HCT116 (cell line): ENCODE data around the gene ACSS1. TPM values are rescaled to one million over a fixed set of nuclear protein-coding genes. Genes with fewer than 3 reads are reported as not detected.

ENCODE experiments used
- ATAC-seq: fragments of 200-7000 bp; cut with Tn5 transposase; 2 replicates; pipeline ENCODE4 v1.9.1; 2020; ENCODE audit warnings: mild to moderate bottlenecking, moderate library complexity
- BruUV-seq: library from RNA; stranded (reverse); fragments of 400-500 nt; replicated peaks from 2 replicates; lab custom pipeline; 2021; lab: Mats Ljungman, UMichigan
- CTCF ChIA-PET: fragments of 300-600 bp; sonication (Branson Sonifier 250); formaldehyde crosslinking; loops from one replicate; lab custom pipeline; 2021; ENCODE audit warnings: antibody characterized with exemption; lab: Charles Lee
- POLR2A ChIA-PET: fragments of 300-600, 350-600 bp; sonication (Branson Sonifier 250); formaldehyde crosslinking; loops from one replicate; lab custom pipeline; 2021; ENCODE audit warnings: antibody characterized with exemption; lab: Charles Lee
- RAD21 ChIA-PET, 2 experiments: fragments of 300-600 bp; sonication (Branson Sonifier 250); formaldehyde crosslinking; loops; one replicate each; lab custom pipeline; 2023; ENCODE audit warnings: low total read pairs in 2 of 2; ENCODE audit not compliant: uncharacterized antibody in 2 of 2, unreplicated experiment in 2 of 2, low non-redundant PET in 1 of 2; lab: Charles Lee
- DNase-seq: peaks from one replicate; pipeline ENCODE4 v3.0.0-alpha.2; 2010; ENCODE audit warnings: low read depth, low spot score
- H2AFZ ChIP-seq: fragments of 200-600 bp; shearing (Covaris generic), sonication (generic); 2 replicates; pipeline ENCODE4 v1.6.1; 2017; ENCODE audit warnings: low read depth, mixed run types, mixed read lengths, antibody characterized with exemption, low read length; ENCODE audit not compliant: poor library complexity, severe bottlenecking
- H3K27ac ChIP-seq: 2 replicates; pipeline ENCODE4 v1.5.1; 2012; ENCODE audit warnings: low read depth, low read length
- H3K27me3 ChIP-seq: fragments of 200-600 bp; sonication (generic); 2 replicates; pipeline ENCODE4 v1.6.1; 2016; ENCODE audit warnings: mixed run types, low read length, mixed read lengths; ENCODE audit not compliant: insufficient read depth
- H3K36me3 ChIP-seq, 2 experiments: fragments of 200-500 bp in 1 of 2; fragments of 200-600 bp in 1 of 2; sonication (Bioruptor generic) in 1 of 2; sonication (generic) in 1 of 2; 2 replicates each; pipeline versions ENCODE4 v1.5.1 to v1.6.1; 2014 to 2016; ENCODE audit warnings: low read length in 2 of 2, inconsistent platforms in 1 of 2, mixed read lengths in 1 of 2, mixed run types in 1 of 2; ENCODE audit not compliant: insufficient read depth in 2 of 2, control insufficient read depth in 1 of 2
- H3K4me1 ChIP-seq, 2 experiments: fragments of 200-600 bp in 1 of 2; sonication (generic) in 1 of 2; 2 replicates each; pipeline versions ENCODE4 v1.5.1 to v1.6.1; 2012 to 2017; ENCODE audit warnings: low read length in 2 of 2, inconsistent platforms in 1 of 2, mild to moderate bottlenecking in 1 of 2, mixed read lengths in 1 of 2, mixed run types in 1 of 2, moderate library complexity in 1 of 2; ENCODE audit not compliant: insufficient read depth in 2 of 2, control insufficient read depth in 1 of 2
- H3K4me2 ChIP-seq: fragments of 200-600 bp; sonication (generic); 2 replicates; pipeline ENCODE4 v1.6.1; 2017; ENCODE audit warnings: mixed run types, low read length, mixed read lengths
- H3K4me3 ChIP-seq, 2 experiments: fragments of 200-600 bp in 1 of 2; sonication (generic) in 1 of 2; replicated peaks in 1 of 2; 2 replicates each; pipeline ENCODE4 v1.5.1; 2011 to 2016; ENCODE audit warnings: low read length in 2 of 2, control low read depth in 1 of 2, low read depth in 1 of 2, mild to moderate bottlenecking in 1 of 2, mixed read lengths in 1 of 2, mixed run types in 1 of 2
- H3K79me2 ChIP-seq: fragments of 200-600 bp; sonication (generic); 2 replicates; pipeline ENCODE4 v1.6.1; 2017; ENCODE audit warnings: mild to moderate bottlenecking, mixed run types, low read length, moderate library complexity, mixed read lengths; ENCODE audit not compliant: insufficient read depth
- H3K9ac ChIP-seq: fragments of 200-600 bp; sonication (generic); 2 replicates; pipeline ENCODE4 v1.6.1; 2016; ENCODE audit warnings: low read length, mixed read lengths
- H3K9me2 ChIP-seq: fragments of 200-600 bp; sonication (generic), shearing (Covaris generic); 2 replicates; pipeline ENCODE4 v1.6.1; 2017; ENCODE audit warnings: mixed run types, mild to moderate bottlenecking, moderate library complexity; ENCODE audit not compliant: insufficient read depth
- H3K9me3 ChIP-seq, 2 experiments: fragments of 200-500 bp in 1 of 2; fragments of 200-600 bp in 1 of 2; sonication (Bioruptor generic) in 1 of 2; sonication (generic) in 1 of 2; 2 replicates each; pipeline ENCODE4 v1.6.1; 2014 to 2017; ENCODE audit warnings: low read length in 2 of 2, mixed read lengths in 2 of 2, inconsistent platforms in 1 of 2, low read depth in 1 of 2, mild to moderate bottlenecking in 1 of 2, mixed run types in 1 of 2, moderate library complexity in 1 of 2; ENCODE audit not compliant: control insufficient read depth in 1 of 2, insufficient read depth in 1 of 2
- H4K20me1 ChIP-seq: fragments of 200-600 bp; sonication (generic), shearing (Covaris generic); 2 replicates; pipeline ENCODE4 v1.6.1; 2017; ENCODE audit warnings: mixed run types, mild to moderate bottlenecking, moderate library complexity; ENCODE audit not compliant: insufficient read depth
- CBX3 ChIP-seq: IDR thresholded peaks from 2 replicates; pipeline ENCODE4 v1.6.1; 2012; ENCODE audit warnings: low read depth
- ELF1 ChIP-seq: IDR thresholded peaks from 2 replicates; pipeline ENCODE4 v1.6.1; 2012; ENCODE audit warnings: low read depth, borderline replicate concordance
- EZH2 ChIP-seq: fragments of 200-600 bp; sonication (generic); IDR thresholded peaks from 2 replicates; pipeline ENCODE4 v1.6.1; 2017; ENCODE audit warnings: antibody characterized with exemption, mixed run types
- FOSL1 ChIP-seq: IDR thresholded peaks from 2 replicates; pipeline ENCODE4 v1.6.1; 2012; ENCODE audit warnings: low read depth
- RAD21 ChIP-seq: IDR thresholded peaks from 2 replicates; pipeline ENCODE4 v1.6.1; 2012; ENCODE audit warnings: low read depth, mild to moderate bottlenecking
- REST ChIP-seq: IDR thresholded peaks from 2 replicates; pipeline ENCODE4 v1.6.1; 2012; ENCODE audit warnings: low read depth
- SP1 ChIP-seq: IDR thresholded peaks from 2 replicates; pipeline ENCODE4 v1.6.1; 2012; ENCODE audit warnings: low read depth
- SRF ChIP-seq: IDR thresholded peaks from 2 replicates; pipeline ENCODE4 v1.6.1; 2012; ENCODE audit warnings: low read depth
- TCF7L2 ChIP-seq: IDR thresholded peaks from 2 replicates; pipeline ENCODE4 v1.7.0; 2011; ENCODE audit warnings: borderline replicate concordance, inconsistent platforms; ENCODE audit not compliant: insufficient read depth, insufficient read length; ENCODE audit errors: extremely low read depth
- ZBTB33 ChIP-seq: IDR thresholded peaks from 2 replicates; pipeline ENCODE4 v1.6.1; 2011; ENCODE audit warnings: mild to moderate bottlenecking, low read length, moderate library complexity; ENCODE audit not compliant: insufficient replicate concordance; ENCODE audit errors: extremely low read depth
- ZNF274 ChIP-seq: fragments of 200-500 bp; sonication (Bioruptor generic); IDR thresholded peaks from 2 replicates; pipeline ENCODE4 v1.6.1; 2014; ENCODE audit warnings: mild to moderate bottlenecking, low read depth, low read length, inconsistent platforms
- intact Hi-C: fragments of 100-400 bp; cut with micrococcal nuclease; formaldehyde crosslinking; loops from 2 replicates; pipeline ENCODE4 v1.10.0; 2022
- total RNA-seq: library from RNA; stranded (reverse); gene quantifications from one replicate; pipeline ENCODE4 v1.2.1, GENCODE V29; 2021; ENCODE audit not compliant: unreplicated experiment
- TF ChIP-seq, protein P1 (sequence below): IDR thresholded peaks from 2 replicates; pipeline ENCODE4 v1.6.1; 2012

The ACSS1 gene
- total RNA-seq, 1 experiment from 2014 or later: 0.27 TPM

DNA sequence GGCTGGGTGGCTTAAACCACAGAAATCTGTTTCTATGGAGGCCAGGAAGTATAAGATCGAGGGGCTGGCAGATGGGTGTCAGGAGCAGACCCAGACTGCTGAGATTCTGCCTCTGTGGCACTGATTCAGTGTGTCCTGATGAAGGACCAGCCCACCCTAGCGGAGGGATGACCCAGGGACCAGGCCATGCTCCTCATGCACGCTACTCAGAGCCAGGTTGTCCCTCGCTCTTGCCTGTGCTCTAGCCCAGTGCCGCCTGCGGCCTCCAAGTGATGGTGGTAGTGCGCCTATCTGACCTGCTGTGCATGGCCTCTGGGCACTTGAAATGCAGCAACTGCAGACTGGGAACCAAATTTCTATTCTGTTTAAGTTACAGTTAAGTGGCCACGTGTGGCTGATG lies 52.3 kb downstream of the ACSS1 start:
- TF ChIP-seq SP1 (no peak), ZNF274 (no peak), TCF7L2 (no peak), RAD21 (no peak), ELF1 (no peak), REST (no peak), FOSL1 (no peak), ZBTB33 (no peak), EZH2 (no peak), SRF (no peak), CBX3 (no peak)
- TF ChIP-seq, protein P1, sequence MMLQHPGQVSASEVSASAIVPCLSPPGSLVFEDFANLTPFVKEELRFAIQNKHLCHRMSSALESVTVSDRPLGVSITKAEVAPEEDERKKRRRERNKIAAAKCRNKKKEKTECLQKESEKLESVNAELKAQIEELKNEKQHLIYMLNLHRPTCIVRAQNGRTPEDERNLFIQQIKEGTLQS: no peak
- POLR2A ChIA-PET: no interaction called here
- intact Hi-C loops: no loop called here

More for the DNA sequence above, 52.3 kb downstream of the ACSS1 start:
- ATAC-seq: no peak
- H3K36me3 ChIP-seq: no peaks in the 10 kb centered on the region
- ChIA-PET CTCF (no interaction called here), RAD21 (no interaction called here)
- 0 out of 4 replicates have a peak, but pooled peaks cover 0 to under 1% of the 10 kb centered on the region in 2 experiments for H3K4me1 ChIP-seq
- peaks cover under 1% of the 10 kb centered on the region; the same call in 1 of the 2 replicates for H3K27me3 ChIP-seq
- no peaks in the 10 kb centered on the region for H4K20me1 ChIP-seq
- H3K9ac ChIP-seq: no peak overlapping the region
- DNase-seq: no peak
- no peaks in the 10 kb centered on the region for H3K9me2 ChIP-seq
- no peaks in the 10 kb centered on the region for H3K79me2 ChIP-seq
- H2AFZ ChIP-seq: no peak overlapping the region
- no peaks in the 10 kb centered on the region for H3K9me3 ChIP-seq
- H3K4me2 ChIP-seq: no peak overlapping the region
- BruUV-seq: no TSS peak
- H3K27ac ChIP-seq: no peak overlapping the region
- no peak overlapping the region for H3K4me3 ChIP-seq
